HepG2 (cell line): ENCODE measurements around the gene DRC7. TPM values are rescaled to one million over a fixed set of nuclear protein-coding genes. Genes with fewer than 3 reads are reported as not detected.

ENCODE experiments used
- DMAP1 ChIP-seq: IDR thresholded peaks from 2 replicates; pipeline ENCODE4 v1.6.1; 2016
- GABPA ChIP-seq, 2 experiments: IDR thresholded peaks; 2 replicates each; pipeline ENCODE4 v1.6.1; 2011 to 2016; ENCODE audit warnings: low read depth in 2 of 2, low read length in 1 of 2, missing biosample characterization in 1 of 2, missing genetic modification characterization in 1 of 2
- GLMP ChIP-seq: sonication (generic); formaldehyde crosslinking; IDR thresholded peaks from 2 replicates; pipeline ENCODE4 v1.9.0; 2021; ENCODE audit warnings: missing genetic modification reagents, mild to moderate bottlenecking, borderline replicate concordance
- HMGA1 ChIP-seq: sonication (generic); formaldehyde crosslinking; conservative IDR thresholded peaks from 2 replicates; pipeline ENCODE4 v1.4.0; 2020; ENCODE audit warnings: missing genetic modification reagents
- HOXA5 ChIP-seq: sonication (generic); formaldehyde crosslinking; IDR thresholded peaks from 2 replicates; pipeline ENCODE4 v1.4.0; 2020; ENCODE audit warnings: missing genetic modification reagents
- KLF15 ChIP-seq: sonication (generic); formaldehyde crosslinking; IDR thresholded peaks from 2 replicates; pipeline ENCODE4 v1.8.1; 2023; ENCODE audit warnings: borderline replicate concordance, mild to moderate bottlenecking, inconsistent platforms, missing genetic modification reagents, mixed read lengths
- KLF16 ChIP-seq, 2 experiments: sonication (generic) in 1 of 2; formaldehyde crosslinking in 1 of 2; IDR thresholded peaks; 2 replicates each; pipeline versions ENCODE4 v1.6.1 to v1.8.0; 2016 to 2023; ENCODE audit warnings: missing genetic modification reagents in 2 of 2, missing compliant biosample characterization in 1 of 2
- MED1 ChIP-seq: sonication (generic); formaldehyde crosslinking; IDR thresholded peaks from 2 replicates; pipeline ENCODE4 v1.4.0; 2020; ENCODE audit warnings: missing genetic modification reagents
- MTERF4 ChIP-seq: sonication (generic); formaldehyde crosslinking; IDR thresholded peaks from 2 replicates; pipeline ENCODE4 v1.8.0; 2023; ENCODE audit warnings: mild to moderate bottlenecking, missing genetic modification reagents
- NR2F6 ChIP-seq, 2 experiments: IDR thresholded peaks; 2 replicates each; pipeline ENCODE4 v1.6.1; 2016; ENCODE audit warnings: antibody characterized with exemption in 1 of 2, mild to moderate bottlenecking in 1 of 2
- SMARCE1 ChIP-seq: fragments of 450-650 bp; IDR thresholded peaks from 2 replicates; pipeline ENCODE4 v1.6.1; 2017; ENCODE audit warnings: borderline replicate concordance
- SRSF9 ChIP-seq: fragments of 200-400 bp; formaldehyde crosslinking; IDR thresholded peaks from 2 replicates; pipeline ENCODE4 v1.6.1; 2018; ENCODE audit warnings: borderline replicate concordance, mild to moderate bottlenecking, low read depth, low read length; ENCODE audit not compliant: insufficient read depth, poor library complexity, severe bottlenecking
- TBL1XR1 ChIP-seq: fragments of 150-350 bp; IDR thresholded peaks from 2 replicates; pipeline ENCODE4 v1.6.1; 2014; ENCODE audit warnings: borderline replicate concordance, low read length; ENCODE audit not compliant: partially characterized antibody
- TSC22D2 ChIP-seq: sonication (generic); formaldehyde crosslinking; IDR thresholded peaks from 2 replicates; pipeline ENCODE4 v1.5.1; 2020; ENCODE audit warnings: missing genetic modification reagents, mild to moderate bottlenecking, borderline replicate concordance
- ZBTB38 ChIP-seq: sonication (generic); formaldehyde crosslinking; IDR thresholded peaks from 2 replicates; pipeline ENCODE4 v1.5.1; 2020; ENCODE audit warnings: mild to moderate bottlenecking, missing genetic modification reagents
- ZNF180 ChIP-seq: sonication (generic); formaldehyde crosslinking; IDR thresholded peaks from 2 replicates; pipeline ENCODE4 v1.4.0; 2020; ENCODE audit warnings: low read depth, missing genetic modification reagents, borderline replicate concordance
- ZNF530 ChIP-seq: sonication (generic); formaldehyde crosslinking; IDR thresholded peaks from 2 replicates; pipeline ENCODE4 v1.5.0; 2020; ENCODE audit warnings: low read depth, mild to moderate bottlenecking, missing genetic modification reagents
- ZNF614 ChIP-seq: IDR thresholded peaks from 2 replicates; pipeline ENCODE4 v1.6.1; 2018; ENCODE audit warnings: missing biosample characterization, missing genetic modification reagents, inconsistent platforms, borderline replicate concordance
- ZSCAN21 ChIP-seq: sonication (generic); formaldehyde crosslinking; IDR thresholded peaks from 2 replicates; pipeline ENCODE4 v1.8.0; 2022; ENCODE audit warnings: mild to moderate bottlenecking, missing genetic modification reagents, moderate library complexity, borderline replicate concordance
- polyA plus RNA-seq, 8 experiments: library from polyadenylated mRNA; depleted of rRNA in 3 of 8; stranded (reverse) in 7 of 8; unstranded in 1 of 8; fragments of >200 nt; fragmentation: Illumina TruSeq in 4 of 8; extraction: Trizol in 4 of 8; gene quantifications; 2 replicates each; pipeline versions ENCODE4 v1.2.1 to v1.2.3, GENCODE V29; 2011 to 2016; ENCODE audit warnings: low read depth in 4 of 8, missing spikeins in 1 of 8, mixed read lengths in 1 of 8; ENCODE audit not compliant: insufficient read depth in 1 of 8
- total RNA-seq, 5 experiments: library from RNA; depleted of rRNA; stranded (reverse); fragments of >200 nt; fragmentation: Illumina TruSeq; extraction: Trizol; gene quantifications; 2 replicates each; pipeline ENCODE4 v1.2.3, GENCODE V29; 2016; ENCODE audit warnings: low read depth in 1 of 5
- TF ChIP-seq, protein P1 (sequence below): sonication (generic); formaldehyde crosslinking; IDR thresholded peaks from 2 replicates; pipeline ENCODE4 v1.5.1; 2020; ENCODE audit warnings: mild to moderate bottlenecking, moderate library complexity, missing genetic modification reagents
- TF ChIP-seq, protein P2 (sequence below): sonication (generic); formaldehyde crosslinking; IDR thresholded peaks from 2 replicates; pipeline ENCODE4 v1.9.0; 2021; ENCODE audit warnings: missing genetic modification reagents, mild to moderate bottlenecking, borderline replicate concordance

DRC7 gene
- total and polyA plus RNA-seq, 2 of the 13 experiments (the other 11 are each of a cell fraction or from before 2014, with no cell fraction given): 2.7 to 3.4 TPM

- TF ChIP-seq, protein P1, sequence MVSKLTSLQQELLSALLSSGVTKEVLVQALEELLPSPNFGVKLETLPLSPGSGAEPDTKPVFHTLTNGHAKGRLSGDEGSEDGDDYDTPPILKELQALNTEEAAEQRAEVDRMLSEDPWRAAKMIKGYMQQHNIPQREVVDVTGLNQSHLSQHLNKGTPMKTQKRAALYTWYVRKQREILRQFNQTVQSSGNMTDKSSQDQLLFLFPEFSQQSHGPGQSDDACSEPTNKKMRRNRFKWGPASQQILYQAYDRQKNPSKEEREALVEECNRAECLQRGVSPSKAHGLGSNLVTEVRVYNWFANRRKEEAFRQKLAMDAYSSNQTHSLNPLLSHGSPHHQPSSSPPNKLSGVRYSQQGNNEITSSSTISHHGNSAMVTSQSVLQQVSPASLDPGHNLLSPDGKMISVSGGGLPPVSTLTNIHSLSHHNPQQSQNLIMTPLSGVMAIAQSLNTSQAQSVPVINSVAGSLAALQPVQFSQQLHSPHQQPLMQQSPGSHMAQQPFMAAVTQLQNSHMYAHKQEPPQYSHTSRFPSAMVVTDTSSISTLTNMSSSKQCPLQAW (CRISPR knock-in tag): peak; percentile 15; the same call in 1 of the 2 replicates
- TF ChIP-seq KLF15 (CRISPR knock-in tag) (no peak), GABPA (IDR thresholded peaks at IDR 0.05; ENCODE audit: low read depth, low read length) (0 out of 2 replicates have a peak, but pooled peaks have one; percentile 0), GABPA (CRISPR knock-in tag; IDR thresholded peaks at IDR 0.05; ENCODE audit: low read depth) (0 out of 2 replicates have a peak, but pooled peaks have one; percentile 5), ZNF530 (CRISPR knock-in tag) (no peak), NR2F6 (IDR thresholded peaks at IDR 0.05) (no peak), NR2F6 (CRISPR knock-in tag; IDR thresholded peaks at IDR 0.05) (no peak), KLF16 (CRISPR knock-in tag; IDR thresholded peaks at IDR 0.05) (0 out of 4 replicates have a peak, but pooled peaks of 1 of the 2 experiments have one; percentile 54), ZSCAN21 (CRISPR knock-in tag) (0 out of 2 replicates have a peak, but pooled peaks have one; percentile 68), MTERF4 (CRISPR knock-in tag) (no peak), TSC22D2 (peak; percentile 72; the same call in 1 of the 2 replicates), DMAP1 (CRISPR knock-in tag) (peak; percentile 71), ZNF180 (CRISPR knock-in tag) (no peak), HOXA5 (CRISPR knock-in tag) (peak; percentile 27; the same call in 1 of the 2 replicates), ZNF614 (CRISPR knock-in tag) (0 out of 2 replicates have a peak, but pooled peaks have one; percentile 28), SMARCE1 (no peak), MED1 (CRISPR knock-in tag) (peak; percentile 30; the same call in 1 of the 2 replicates), GLMP (no peak), ZBTB38 (CRISPR knock-in tag) (no peak), HMGA1 (CRISPR knock-in tag) (no peak), TBL1XR1 (peak; percentile 46), SRSF9 (no peak)
- TF ChIP-seq, protein P2, sequence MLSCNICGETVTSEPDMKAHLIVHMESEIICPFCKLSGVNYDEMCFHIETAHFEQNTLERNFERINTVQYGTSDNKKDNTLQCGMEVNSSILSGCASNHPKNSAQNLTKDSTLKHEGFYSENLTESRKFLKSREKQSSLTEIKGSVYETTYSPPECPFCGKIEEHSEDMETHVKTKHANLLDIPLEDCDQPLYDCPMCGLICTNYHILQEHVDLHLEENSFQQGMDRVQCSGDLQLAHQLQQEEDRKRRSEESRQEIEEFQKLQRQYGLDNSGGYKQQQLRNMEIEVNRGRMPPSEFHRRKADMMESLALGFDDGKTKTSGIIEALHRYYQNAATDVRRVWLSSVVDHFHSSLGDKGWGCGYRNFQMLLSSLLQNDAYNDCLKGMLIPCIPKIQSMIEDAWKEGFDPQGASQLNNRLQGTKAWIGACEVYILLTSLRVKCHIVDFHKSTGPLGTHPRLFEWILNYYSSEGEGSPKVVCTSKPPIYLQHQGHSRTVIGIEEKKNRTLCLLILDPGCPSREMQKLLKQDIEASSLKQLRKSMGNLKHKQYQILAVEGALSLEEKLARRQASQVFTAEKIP (CRISPR knock-in tag): no peak
These were observed 42.1 kb downstream of the DRC7 start (continued) for GRCh38 chr16:57736419-57737351.
